ENCODE results near the gene BOLA2B.
"Not testable (repeated sequence)": the region's sequence is repeated elsewhere in the genome, so short reads cannot be mapped to it uniquely, and the experiment has no call there.

The BOLA2B gene

GRCh38 chr16:30194172-30194925 is 883 bp upstream of the BOLA2B start:
- H3K4me1 ChIP-seq (ENCODE audit: control insufficient read depth in 1 of 2, insufficient read depth in 2 of 2, low read length in 2 of 2); H3K9me3 ChIP-seq (ENCODE audit: control insufficient read depth in 1 of 2, low read length in 2 of 2); H3K27me3 ChIP-seq (ENCODE audit: control insufficient read depth in 1 of 2, insufficient read depth in 2 of 2, low read length in 2 of 2); H3K36me3 ChIP-seq (ENCODE audit: control insufficient read depth in 1 of 2, insufficient read depth in 2 of 2, low read length in 2 of 2): not testable (repeated sequence)
- H3K9ac ChIP-seq (ENCODE audit: low read depth in 1 of 2, low read length in 2 of 2): peak overlapping the region in 1 of 2 donors; percentile 38
- H3K27ac ChIP-seq (ENCODE audit: low read depth, low read length): peak overlapping the region; percentile 50
- H3K4me3 ChIP-seq (ENCODE audit: low read depth in 1 of 2, low read length in 2 of 2): peak overlapping the region in 1 of 2 donors; percentile 58

- H3K36me3 ChIP-seq (ENCODE audit: control insufficient read depth in 1 of 2, insufficient read depth in 2 of 2, low read length in 2 of 2); H3K27ac ChIP-seq (ENCODE audit: low read depth, low read length); H3K4me3 ChIP-seq (ENCODE audit: low read depth in 1 of 2, low read length in 2 of 2); H3K9ac ChIP-seq (ENCODE audit: low read depth in 1 of 2, low read length in 2 of 2); H3K4me1 ChIP-seq (ENCODE audit: control insufficient read depth in 1 of 2, insufficient read depth in 2 of 2, low read length in 2 of 2); H3K9me3 ChIP-seq (ENCODE audit: control insufficient read depth in 1 of 2, low read length in 2 of 2); H3K27me3 ChIP-seq (ENCODE audit: control insufficient read depth in 1 of 2, insufficient read depth in 2 of 2, low read length in 2 of 2): not testable (repeated sequence)
Measured at GRCh38 chr16:30193098-30193497, 368 bp downstream of the BOLA2B start.

- H3K4me3 ChIP-seq (ENCODE audit: low read depth in 1 of 2, low read length in 2 of 2); H3K9ac ChIP-seq (ENCODE audit: low read depth in 1 of 2, low read length in 2 of 2); H3K27ac ChIP-seq (ENCODE audit: low read depth, low read length); H3K36me3 ChIP-seq (ENCODE audit: control insufficient read depth in 1 of 2, insufficient read depth in 2 of 2, low read length in 2 of 2); H3K27me3 ChIP-seq (ENCODE audit: control insufficient read depth in 1 of 2, insufficient read depth in 2 of 2, low read length in 2 of 2); H3K9me3 ChIP-seq (ENCODE audit: control insufficient read depth in 1 of 2, low read length in 2 of 2): not testable (repeated sequence)
- peaks cover 9 to 18% of the 10 kb centered on the region in 2 donors for H3K4me1 ChIP-seq (ENCODE audit: control insufficient read depth in 1 of 2, insufficient read depth in 2 of 2, low read length in 2 of 2)
Measured at GRCh38 chr16:30191158-30191557, 2.3 kb downstream of the BOLA2B start.

- H3K27me3 ChIP-seq (ENCODE audit: control insufficient read depth in 1 of 2, insufficient read depth in 2 of 2, low read length in 2 of 2): no peaks in the 10 kb centered on the region
- H3K9me3 ChIP-seq (ENCODE audit: control insufficient read depth in 1 of 2, low read length in 2 of 2): no peaks in the 10 kb centered on the region
- peaks cover 9 to 32% of the 10 kb centered on the region in 2 donors for H3K4me1 ChIP-seq (ENCODE audit: control insufficient read depth in 1 of 2, insufficient read depth in 2 of 2, low read length in 2 of 2)
- peaks cover 0 to 9% of the 10 kb centered on the region in 2 donors for H3K36me3 ChIP-seq (ENCODE audit: control insufficient read depth in 1 of 2, insufficient read depth in 2 of 2, low read length in 2 of 2)
- H3K9ac ChIP-seq (ENCODE audit: low read depth in 1 of 2, low read length in 2 of 2): no peak overlapping the region
- no peak overlapping the region for H3K4me3 ChIP-seq (ENCODE audit: low read depth in 1 of 2, low read length in 2 of 2)
- H3K27ac ChIP-seq (ENCODE audit: low read depth, low read length): no peak overlapping the region
Measured at GRCh38 chr16:30187971-30188561, 5.4 kb downstream of the BOLA2B start.

GRCh38 chr16:30187556-30187865 is 6.0 kb downstream of the BOLA2B start:
- no peaks in the 10 kb centered on the region for H3K27me3 ChIP-seq (ENCODE audit: control insufficient read depth in 1 of 2, insufficient read depth in 2 of 2, low read length in 2 of 2)
- H3K4me1 ChIP-seq (ENCODE audit: control insufficient read depth in 1 of 2, insufficient read depth in 2 of 2, low read length in 2 of 2): peaks cover 13 to 35% of the 10 kb centered on the region in 2 donors
- H3K4me3 ChIP-seq (ENCODE audit: low read depth in 1 of 2, low read length in 2 of 2): peak overlapping the region in 1 of 2 donors; percentile 34
- H3K9ac ChIP-seq (ENCODE audit: low read depth in 1 of 2, low read length in 2 of 2): peak overlapping the region in 1 of 2 donors; percentile 44
- H3K36me3 ChIP-seq (ENCODE audit: control insufficient read depth in 1 of 2, insufficient read depth in 2 of 2, low read length in 2 of 2): peaks cover 0 to 9% of the 10 kb centered on the region in 2 donors
- H3K9me3 ChIP-seq (ENCODE audit: control insufficient read depth in 1 of 2, low read length in 2 of 2): no peaks in the 10 kb centered on the region
- H3K27ac ChIP-seq (ENCODE audit: low read depth, low read length): no peak overlapping the region

GRCh38 chr16:30186782-30187555 is 6.5 kb downstream of the BOLA2B start:
- Histone ChIP-seq H3K27ac (ENCODE audit: low read depth, low read length) (peak overlapping the region; percentile 66), H3K9me3 (ENCODE audit: control insufficient read depth in 1 of 2, low read length in 2 of 2) (no peaks in the 10 kb centered on the region), H3K4me1 (ENCODE audit: control insufficient read depth in 1 of 2, insufficient read depth in 2 of 2, low read length in 2 of 2) (peaks cover 14 to 36% of the 10 kb centered on the region in 2 donors), H3K4me3 (ENCODE audit: low read depth in 1 of 2, low read length in 2 of 2) (peak overlapping the region; percentile 41 to 62), H3K9ac (ENCODE audit: low read depth in 1 of 2, low read length in 2 of 2) (peak overlapping the region; percentile 44 to 51), H3K36me3 (ENCODE audit: control insufficient read depth in 1 of 2, insufficient read depth in 2 of 2, low read length in 2 of 2) (peaks cover 0 to 9% of the 10 kb centered on the region in 2 donors), H3K27me3 (ENCODE audit: control insufficient read depth in 1 of 2, insufficient read depth in 2 of 2, low read length in 2 of 2) (no peaks in the 10 kb centered on the region)

GRCh38 chr16:30186444-30186781 is 7.1 kb downstream of the BOLA2B start:
- peak overlapping the region; percentile 41 to 62 for H3K4me3 ChIP-seq (ENCODE audit: low read depth in 1 of 2, low read length in 2 of 2)
- peak overlapping the region; percentile 44 to 51 for H3K9ac ChIP-seq (ENCODE audit: low read depth in 1 of 2, low read length in 2 of 2)
- H3K4me1 ChIP-seq (ENCODE audit: control insufficient read depth in 1 of 2, insufficient read depth in 2 of 2, low read length in 2 of 2): peaks cover 14 to 36% of the 10 kb centered on the region in 2 donors
- H3K27me3 ChIP-seq (ENCODE audit: control insufficient read depth in 1 of 2, insufficient read depth in 2 of 2, low read length in 2 of 2): no peaks in the 10 kb centered on the region
- H3K27ac ChIP-seq (ENCODE audit: low read depth, low read length): peak overlapping the region; percentile 66
- H3K9me3 ChIP-seq (ENCODE audit: control insufficient read depth in 1 of 2, low read length in 2 of 2): no peaks in the 10 kb centered on the region
- peaks cover 0 to 9% of the 10 kb centered on the region in 2 donors for H3K36me3 ChIP-seq (ENCODE audit: control insufficient read depth in 1 of 2, insufficient read depth in 2 of 2, low read length in 2 of 2)

GRCh38 chr16:30185683-30186421 is 7.6 kb downstream of the BOLA2B start:
- no peaks in the 10 kb centered on the region for H3K27me3 ChIP-seq (ENCODE audit: control insufficient read depth in 1 of 2, insufficient read depth in 2 of 2, low read length in 2 of 2)
- peak overlapping the region; percentile 66 for H3K27ac ChIP-seq (ENCODE audit: low read depth, low read length)
- H3K9me3 ChIP-seq (ENCODE audit: control insufficient read depth in 1 of 2, low read length in 2 of 2): no peaks in the 10 kb centered on the region
- peaks cover 14 to 36% of the 10 kb centered on the region in 2 donors for H3K4me1 ChIP-seq (ENCODE audit: control insufficient read depth in 1 of 2, insufficient read depth in 2 of 2, low read length in 2 of 2)
- H3K4me3 ChIP-seq (ENCODE audit: low read depth in 1 of 2, low read length in 2 of 2): peak overlapping the region; percentile 62 to 63
- H3K36me3 ChIP-seq (ENCODE audit: control insufficient read depth in 1 of 2, insufficient read depth in 2 of 2, low read length in 2 of 2): peaks cover 0 to 9% of the 10 kb centered on the region in 2 donors
- H3K9ac ChIP-seq (ENCODE audit: low read depth in 1 of 2, low read length in 2 of 2): peak overlapping the region; percentile 62 to 71

GRCh38 chr16:30184891-30185682 is 8.4 kb downstream of the BOLA2B start:
- Histone ChIP-seq H3K9ac (ENCODE audit: low read depth in 1 of 2, low read length in 2 of 2) (peak overlapping the region; percentile 62 to 71), H3K27ac (ENCODE audit: low read depth, low read length) (peak overlapping the region; percentile 66), H3K36me3 (ENCODE audit: control insufficient read depth in 1 of 2, insufficient read depth in 2 of 2, low read length in 2 of 2) (peaks cover 0 to 9% of the 10 kb centered on the region in 2 donors), H3K4me1 (ENCODE audit: control insufficient read depth in 1 of 2, insufficient read depth in 2 of 2, low read length in 2 of 2) (peaks cover 14 to 36% of the 10 kb centered on the region in 2 donors), H3K4me3 (ENCODE audit: low read depth in 1 of 2, low read length in 2 of 2) (peak overlapping the region; percentile 62 to 63), H3K9me3 (ENCODE audit: control insufficient read depth in 1 of 2, low read length in 2 of 2) (no peaks in the 10 kb centered on the region), H3K27me3 (ENCODE audit: control insufficient read depth in 1 of 2, insufficient read depth in 2 of 2, low read length in 2 of 2) (no peaks in the 10 kb centered on the region)

All from duodenal mucosa (tissue), 2 donors.